Sciatic nerve (tissue), 2 donors: ENCODE data around the gene PHC3. TPM values are rescaled to one million over a fixed set of nuclear protein-coding genes. Genes with fewer than 3 reads are reported as not detected.
"Not testable (repeated sequence)": the region's sequence is repeated elsewhere in the genome, so short reads cannot be mapped to it uniquely, and the experiment has no call there.

Experiments used
- ATAC-seq: fragments of 200-7000 bp; cut with Tn5 transposase; one replicate; pipeline ENCODE4 v1.9.1; 2020; ENCODE audit warnings: mild to moderate bottlenecking, moderate library complexity
- DNase-seq: peaks from one replicate; pipeline ENCODE4 v3.0.0-alpha.2; 2020; ENCODE audit warnings: low spot score
- intact Hi-C: fragments of 100-400 bp; cut with DNase I; formaldehyde crosslinking; loops from one replicate; pipeline ENCODE4 v1.14.2; 2022
- total RNA-seq: library from RNA; stranded (reverse); fragmentation: NEBNext Ultra II Directional; extraction: Animal tissue kit (Norgen Biotek cat#: 25700); gene quantifications from one replicate; pipeline ENCODE4 v1.2.1, GENCODE V29; 2021
- donor health status: DM: no; HTN: no; CAD: no.
- donor health status: DM: no; HTN: no; CAD: no.

Gene PHC3, protein sequence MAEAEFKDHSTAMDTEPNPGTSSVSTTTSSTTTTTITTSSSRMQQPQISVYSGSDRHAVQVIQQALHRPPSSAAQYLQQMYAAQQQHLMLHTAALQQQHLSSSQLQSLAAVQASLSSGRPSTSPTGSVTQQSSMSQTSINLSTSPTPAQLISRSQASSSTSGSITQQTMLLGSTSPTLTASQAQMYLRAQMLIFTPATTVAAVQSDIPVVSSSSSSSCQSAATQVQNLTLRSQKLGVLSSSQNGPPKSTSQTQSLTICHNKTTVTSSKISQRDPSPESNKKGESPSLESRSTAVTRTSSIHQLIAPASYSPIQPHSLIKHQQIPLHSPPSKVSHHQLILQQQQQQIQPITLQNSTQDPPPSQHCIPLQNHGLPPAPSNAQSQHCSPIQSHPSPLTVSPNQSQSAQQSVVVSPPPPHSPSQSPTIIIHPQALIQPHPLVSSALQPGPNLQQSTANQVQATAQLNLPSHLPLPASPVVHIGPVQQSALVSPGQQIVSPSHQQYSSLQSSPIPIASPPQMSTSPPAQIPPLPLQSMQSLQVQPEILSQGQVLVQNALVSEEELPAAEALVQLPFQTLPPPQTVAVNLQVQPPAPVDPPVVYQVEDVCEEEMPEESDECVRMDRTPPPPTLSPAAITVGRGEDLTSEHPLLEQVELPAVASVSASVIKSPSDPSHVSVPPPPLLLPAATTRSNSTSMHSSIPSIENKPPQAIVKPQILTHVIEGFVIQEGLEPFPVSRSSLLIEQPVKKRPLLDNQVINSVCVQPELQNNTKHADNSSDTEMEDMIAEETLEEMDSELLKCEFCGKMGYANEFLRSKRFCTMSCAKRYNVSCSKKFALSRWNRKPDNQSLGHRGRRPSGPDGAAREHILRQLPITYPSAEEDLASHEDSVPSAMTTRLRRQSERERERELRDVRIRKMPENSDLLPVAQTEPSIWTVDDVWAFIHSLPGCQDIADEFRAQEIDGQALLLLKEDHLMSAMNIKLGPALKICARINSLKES
- 142 TPM for total RNA-seq

DNA sequence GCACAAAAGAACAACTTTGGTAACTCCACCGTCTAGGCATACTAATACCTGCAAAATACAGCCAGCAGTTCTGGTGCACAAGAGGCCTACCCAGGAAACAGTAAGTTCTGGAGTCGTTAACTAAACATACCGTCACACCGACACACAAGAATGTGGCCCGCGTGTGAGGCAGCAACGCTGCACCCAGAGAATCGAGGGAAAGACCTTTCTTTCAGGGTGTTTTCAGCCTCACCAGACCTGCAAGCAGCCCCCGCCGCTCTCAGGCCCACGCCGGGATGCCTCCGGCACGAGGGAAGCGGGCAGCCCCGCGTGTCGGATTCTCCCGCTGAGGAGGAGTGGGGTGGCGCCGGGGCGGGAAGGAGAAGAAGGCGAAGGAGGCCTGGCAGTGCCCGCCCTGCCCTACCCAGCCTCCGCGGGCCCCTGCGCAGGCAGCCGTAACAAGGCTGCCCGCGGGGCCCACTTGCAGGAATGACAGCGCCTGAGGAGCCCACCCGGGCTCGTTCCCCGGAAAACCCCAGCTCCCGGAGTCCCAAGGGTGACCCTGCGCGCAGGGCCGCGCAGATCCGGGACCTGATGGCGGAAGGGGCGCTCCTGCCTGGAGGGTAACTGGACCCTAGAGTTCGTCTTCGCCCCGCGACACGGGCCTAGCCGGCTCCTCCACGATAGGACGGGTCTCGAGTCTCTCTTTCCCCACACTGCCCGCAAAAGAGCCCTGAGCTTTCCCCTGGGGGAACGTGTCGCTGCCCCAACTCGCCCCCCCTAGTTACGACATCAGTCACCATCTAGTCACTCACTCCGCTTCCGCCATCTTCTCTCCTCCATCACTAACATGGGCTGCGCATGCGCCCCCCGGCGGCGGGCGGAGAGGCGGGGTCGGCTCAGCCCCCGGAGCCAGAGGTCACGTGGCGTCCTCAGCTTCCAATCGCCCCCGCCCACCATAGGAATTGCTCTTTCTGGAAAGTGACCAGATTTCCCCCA, at the start of gene PHC3:
Gene PHC3 (minus strand): TSS at position 826 of the 978 bp plus-strand sequence. CDS start 18 bp downstream, at position 808.
- ATAC-seq (peak; percentile 97), DNase-seq (peak; percentile 96)
- intact Hi-C loops: no loop called here

DNA sequence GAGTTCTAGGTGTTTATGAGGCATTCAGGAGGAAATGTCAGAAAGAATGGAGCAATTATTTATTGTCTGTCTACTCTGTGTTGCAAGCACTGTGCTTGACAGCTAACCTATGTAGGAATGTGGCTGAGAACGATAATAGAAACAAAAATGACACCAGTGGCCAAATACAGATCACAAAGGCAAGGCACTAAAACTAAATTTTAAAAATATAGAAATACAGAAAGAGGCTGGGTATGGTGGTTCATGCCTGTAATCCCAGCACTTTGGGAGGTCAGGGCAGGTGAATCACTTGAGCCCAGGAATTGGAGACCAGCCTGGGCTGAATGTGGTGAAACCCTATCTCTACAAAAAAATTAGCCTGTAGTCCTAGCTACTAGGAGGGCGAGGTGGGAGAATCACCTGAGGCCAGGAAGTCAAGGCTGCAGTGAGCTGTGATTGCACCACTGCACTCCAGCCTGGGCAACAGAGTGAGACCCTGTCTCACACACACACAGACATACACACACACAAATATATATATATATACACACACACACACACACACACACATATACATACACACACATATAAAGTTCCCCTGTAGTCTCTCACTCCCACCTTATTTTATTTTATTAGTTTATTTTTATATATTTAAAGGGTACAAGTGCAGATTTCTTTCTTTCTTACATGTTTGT, 46.7 kb upstream of the PHC3 start:
- DNase-seq (no peak), ATAC-seq (no peak)
- intact Hi-C loops: no loop called here

DNA sequence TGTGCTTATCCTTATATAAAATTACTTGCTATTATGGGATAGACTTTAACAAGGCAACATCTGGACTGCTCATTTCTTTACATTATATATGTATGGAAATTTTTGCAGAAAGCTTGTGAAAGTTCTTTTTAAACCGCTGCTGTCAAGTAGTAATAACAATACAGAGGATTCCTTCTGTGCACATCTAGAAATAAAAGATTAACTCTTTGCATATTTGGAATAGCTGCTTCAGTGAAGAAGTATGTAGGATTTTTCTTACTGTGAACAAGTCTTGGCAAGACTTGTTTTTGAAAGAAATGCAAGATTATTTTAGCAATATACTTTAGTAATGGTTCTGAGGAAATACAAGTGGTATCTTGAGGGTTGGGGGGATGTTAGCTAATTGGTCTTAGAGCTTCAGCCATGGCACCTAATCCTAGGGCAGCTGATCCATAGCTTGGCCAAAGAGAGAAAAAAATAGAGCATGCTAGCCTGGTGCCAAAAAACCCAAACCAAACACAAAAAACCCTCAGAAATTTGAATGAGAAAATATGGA, 45.0 kb upstream of the PHC3 start:
- intact Hi-C loops: no loop called here
- DNase-seq: no peak

DNA sequence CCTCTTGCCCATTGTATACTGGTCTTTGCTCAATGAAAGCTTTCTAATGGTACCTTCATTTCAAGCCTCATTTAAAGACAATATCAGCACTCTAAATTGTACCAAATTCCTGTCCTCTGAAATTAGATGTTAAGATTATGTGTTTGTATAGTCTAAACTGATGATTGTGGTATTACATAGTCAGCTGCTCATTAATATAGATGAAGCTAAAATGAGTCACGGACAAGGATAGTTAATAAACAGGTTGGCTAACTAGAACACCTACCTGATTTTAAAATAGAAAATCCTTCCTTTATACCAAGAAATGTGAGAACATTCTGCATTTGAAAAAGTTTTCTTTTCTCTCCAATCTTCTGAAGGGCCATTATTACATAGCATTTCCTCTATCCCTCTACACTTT, 43.6 kb upstream of the PHC3 start:
- DNase-seq: no peak
- intact Hi-C loops: no loop called here
- ATAC-seq: no peak

More for the DNA sequence above, 45.0 kb upstream of the PHC3 start:
- ATAC-seq: no peak

DNA sequence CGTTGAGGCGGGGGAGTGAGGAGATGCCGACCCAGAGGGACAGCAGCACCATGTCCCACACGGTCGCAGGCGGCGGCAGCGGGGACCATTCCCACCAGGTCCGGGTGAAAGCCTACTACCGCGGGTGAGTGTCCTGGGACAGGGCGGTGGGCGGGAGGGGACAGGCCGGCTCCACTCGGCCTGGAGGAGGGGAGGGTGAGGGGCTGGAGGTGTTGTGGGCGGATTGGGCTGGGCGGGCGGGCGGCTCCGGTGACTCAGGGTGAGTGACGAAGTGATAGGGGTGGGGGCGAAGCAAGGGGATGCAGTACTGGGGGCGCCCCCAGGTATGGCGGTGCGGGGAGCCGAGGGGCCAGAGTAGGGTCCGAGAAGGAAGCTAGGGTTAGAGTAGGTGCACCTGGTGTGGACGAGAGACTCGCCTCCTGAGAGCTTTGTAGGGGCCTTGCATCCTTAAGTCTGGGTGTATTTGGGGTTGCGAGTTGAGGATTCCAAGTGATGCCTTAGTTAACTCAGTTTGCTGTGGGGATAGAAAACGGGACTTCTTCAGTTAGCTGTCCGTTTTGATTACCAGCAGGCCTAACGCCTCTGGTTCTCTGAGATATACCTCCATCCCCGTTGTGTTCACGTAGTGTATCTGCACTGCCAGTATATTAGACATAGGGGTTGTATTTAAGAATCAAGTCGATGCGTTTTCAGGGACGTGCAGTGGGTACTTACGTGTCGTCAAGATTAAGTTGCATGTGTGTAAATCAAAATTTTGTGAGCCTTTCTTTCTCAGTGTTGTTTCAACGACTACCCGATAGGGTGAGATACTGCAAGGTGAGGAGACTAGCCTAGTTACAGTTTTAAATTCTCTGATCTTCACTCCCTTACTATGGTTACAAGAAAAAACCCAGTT, 41.4 kb upstream of the PHC3 start:
- peak; percentile 15 for ATAC-seq

DNA sequence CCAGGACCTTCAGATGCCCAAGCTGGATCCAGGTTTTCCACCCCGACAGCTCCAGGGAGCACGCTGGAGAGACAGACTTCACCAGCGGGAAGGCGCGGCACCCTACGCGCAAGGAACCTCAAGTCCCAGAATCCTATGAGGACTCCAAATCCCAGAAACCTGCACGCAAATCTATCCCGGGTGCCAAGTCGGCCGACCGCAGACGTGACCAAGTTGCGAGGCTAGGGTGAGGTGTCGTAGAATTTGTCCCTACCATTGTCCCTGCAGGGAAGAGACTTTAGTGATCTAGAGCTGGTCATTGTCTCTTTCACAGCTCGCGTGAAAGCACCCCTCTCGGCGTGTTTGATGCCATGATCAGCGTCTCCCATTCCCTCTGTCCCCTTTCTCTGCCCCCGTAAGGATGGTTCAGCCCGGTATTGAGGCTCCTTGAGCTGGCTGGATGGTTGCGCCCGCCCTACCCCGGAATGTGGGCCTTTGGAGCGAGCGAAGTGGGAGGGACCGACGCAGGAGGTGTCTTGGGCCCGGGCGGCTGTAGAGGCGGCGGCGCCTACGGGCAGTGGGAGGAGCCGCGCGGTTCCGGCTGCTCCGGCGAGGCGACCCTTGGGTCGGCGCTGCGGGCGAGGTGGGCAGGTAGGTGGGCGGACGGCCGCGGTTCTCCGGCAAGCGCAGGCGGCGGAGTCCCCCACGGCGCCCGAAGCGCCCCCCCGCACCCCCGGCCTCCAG, 40.6 kb upstream of the PHC3 start, which contains the start of gene PRKCI:
Gene PRKCI (plus strand): TSS at position 501 of the 723 bp plus-strand sequence. CDS start 246 bp downstream, outside the sequence.
- ATAC-seq (peak; percentile 99), DNase-seq (peak; percentile 95)
- intact Hi-C loops: no loop called here

More for the DNA sequence above, 41.4 kb upstream of the PHC3 start:
- intact Hi-C loops: no loop called here
- peak; percentile 73 for DNase-seq

DNA sequence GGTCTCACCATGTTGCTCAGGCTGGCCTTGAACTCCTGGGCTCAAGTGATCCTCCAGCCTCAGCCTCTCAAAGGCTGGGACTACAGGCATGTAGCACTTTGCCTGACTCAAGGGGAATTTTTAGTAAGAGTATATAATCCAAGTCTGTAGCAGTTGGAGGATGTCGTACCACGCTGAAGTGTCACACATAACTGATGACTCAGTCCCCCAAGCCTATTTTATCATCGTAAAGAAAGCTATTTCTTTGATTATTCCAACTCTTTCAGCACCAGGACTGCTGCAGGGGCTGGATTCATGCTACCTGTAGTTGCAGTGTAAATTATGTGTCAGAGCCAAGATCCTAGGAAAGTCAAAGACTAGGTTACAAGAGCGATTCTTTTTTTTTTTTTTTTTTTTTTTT, 39.3 kb upstream of the PHC3 start:
- intact Hi-C loops: no loop called here
- ATAC-seq (no peak), DNase-seq (no peak)

DNA sequence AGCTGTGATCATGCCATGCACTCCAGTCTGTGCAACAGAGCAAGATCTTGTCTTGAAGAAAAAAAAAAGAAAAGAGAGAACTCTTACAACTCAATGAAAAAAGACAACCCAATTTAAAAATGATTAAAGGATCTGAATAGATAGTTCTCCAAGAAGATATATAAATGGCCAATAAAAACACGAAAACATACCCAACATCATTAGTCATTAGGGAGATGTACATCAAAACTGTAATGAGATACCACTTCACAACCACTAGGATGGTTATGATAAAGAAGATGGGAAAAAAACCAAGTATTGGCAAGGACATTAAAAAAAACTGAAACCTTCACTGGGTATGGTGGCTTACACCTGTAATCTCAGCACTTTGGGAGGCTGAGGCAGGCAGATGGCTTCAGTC, 38.3 kb upstream of the PHC3 start:
- ATAC-seq (no peak), DNase-seq (no peak)
- intact Hi-C loops: no loop called here

DNA sequence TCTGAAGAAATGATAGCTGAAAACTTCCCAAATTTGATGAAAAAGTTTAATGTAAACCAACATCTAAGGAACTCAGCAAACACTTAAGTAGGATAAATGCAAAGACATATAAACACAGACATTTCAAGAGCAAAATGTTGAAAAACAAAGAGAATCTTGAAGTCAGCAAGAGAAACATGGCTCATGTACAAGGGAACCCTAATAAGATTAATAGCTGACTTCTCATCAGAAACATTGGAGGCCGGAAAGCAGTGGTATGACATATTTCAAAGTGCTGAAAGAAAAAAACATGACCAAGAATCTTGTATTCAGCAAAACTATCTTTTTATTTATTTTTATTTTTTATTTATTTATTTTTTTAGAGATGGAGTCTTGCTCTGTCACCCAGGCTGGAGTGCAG, 30.1 kb upstream of the PHC3 start:
- intact Hi-C loops: no loop called here
- DNase-seq (no peak), ATAC-seq (no peak)

DNA sequence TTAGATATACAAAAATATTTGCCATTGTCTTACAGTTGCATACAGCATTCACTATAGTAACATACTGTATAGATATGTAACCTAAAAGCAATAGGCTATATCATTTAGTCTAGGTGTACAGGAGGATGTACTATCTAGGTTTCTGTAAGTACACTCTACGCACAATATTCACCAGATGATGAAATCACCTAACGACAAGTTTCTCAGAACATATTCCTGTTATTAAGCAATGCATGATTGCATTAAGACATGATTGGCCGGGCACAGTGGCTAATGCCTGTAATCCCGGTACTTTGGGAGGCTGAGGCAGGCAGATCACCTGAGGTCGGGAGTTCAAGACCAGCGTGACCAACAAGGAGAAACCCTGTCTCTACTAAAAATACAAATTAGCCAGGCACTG, 26.2 kb upstream of the PHC3 start:
- ATAC-seq: no peak
- DNase-seq: no peak
- intact Hi-C loops: no loop called here

DNA sequence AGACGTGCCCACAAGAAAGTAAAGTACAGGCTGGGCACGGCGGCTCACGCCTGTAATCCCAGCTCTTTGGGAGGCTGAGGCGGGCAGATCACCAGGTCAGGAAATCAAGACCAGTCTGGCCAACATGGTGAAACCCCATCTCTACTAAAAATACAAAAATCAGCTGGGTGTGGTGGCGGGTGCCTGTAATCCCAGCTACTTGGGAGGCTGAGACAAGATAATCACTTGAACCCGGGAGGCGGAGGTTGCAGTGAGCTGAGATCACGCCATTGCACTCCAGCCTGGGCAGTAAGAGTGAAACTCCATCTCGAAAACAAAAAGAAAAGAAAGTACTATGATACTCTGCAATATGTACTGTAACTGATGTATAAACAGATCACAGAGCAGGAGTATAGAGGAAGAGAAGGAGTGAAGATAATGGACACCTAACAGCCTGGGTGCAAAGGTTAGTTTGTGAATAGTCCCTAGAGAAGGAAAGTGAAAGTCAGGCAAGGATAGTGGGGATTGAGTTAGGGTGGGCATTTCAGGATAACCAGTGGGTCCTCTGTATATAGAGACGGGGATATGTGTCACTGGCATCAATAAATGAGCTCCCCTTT, 24.7 kb upstream of the PHC3 start:
- DNase-seq, intact Hi-C loops, ATAC-seq: not testable (repeated sequence)

DNA sequence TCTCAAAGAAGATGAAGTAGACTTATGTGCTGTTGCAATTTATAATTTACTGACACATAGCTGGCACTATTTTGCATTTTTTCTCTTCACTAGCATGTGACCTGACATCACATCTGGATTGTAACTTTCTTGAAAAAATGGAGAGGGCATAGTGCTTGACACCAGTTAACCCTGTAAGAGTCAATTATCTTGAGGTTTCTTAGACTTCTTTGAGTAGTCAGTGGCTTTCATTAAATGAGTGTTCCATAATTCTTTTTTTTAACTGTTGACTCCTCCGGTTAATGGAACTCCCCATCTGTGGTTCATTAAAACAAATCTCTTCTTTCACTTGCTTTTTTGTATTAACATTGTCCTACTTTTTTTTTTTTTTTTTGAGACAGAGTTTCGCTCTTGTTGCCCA, 23.8 kb upstream of the PHC3 start:
- ATAC-seq: no peak
- no peak for DNase-seq
- intact Hi-C loops: no loop called here

DNA sequence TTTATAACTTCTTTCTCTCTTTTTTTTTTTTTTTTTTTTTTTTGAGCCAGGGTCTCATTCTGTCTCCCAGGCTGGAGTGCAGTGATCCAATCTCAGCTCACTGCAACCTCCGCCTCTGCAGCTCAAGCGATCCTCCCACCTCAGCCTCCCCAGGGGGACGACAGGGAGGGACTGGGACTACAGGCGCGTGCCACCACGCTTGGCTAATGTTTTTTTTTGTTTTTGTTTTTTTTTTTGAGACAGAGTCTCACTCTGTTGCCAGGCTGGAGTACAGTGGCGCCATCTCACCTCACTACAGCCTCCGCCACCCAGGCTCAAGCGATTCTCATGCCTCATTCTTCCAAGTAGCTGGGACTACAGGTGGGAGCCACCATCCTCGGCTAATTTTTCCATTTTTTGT, 23.0 kb upstream of the PHC3 start:
- DNase-seq (no peak), ATAC-seq (no peak)
- intact Hi-C loops: no loop called here

DNA sequence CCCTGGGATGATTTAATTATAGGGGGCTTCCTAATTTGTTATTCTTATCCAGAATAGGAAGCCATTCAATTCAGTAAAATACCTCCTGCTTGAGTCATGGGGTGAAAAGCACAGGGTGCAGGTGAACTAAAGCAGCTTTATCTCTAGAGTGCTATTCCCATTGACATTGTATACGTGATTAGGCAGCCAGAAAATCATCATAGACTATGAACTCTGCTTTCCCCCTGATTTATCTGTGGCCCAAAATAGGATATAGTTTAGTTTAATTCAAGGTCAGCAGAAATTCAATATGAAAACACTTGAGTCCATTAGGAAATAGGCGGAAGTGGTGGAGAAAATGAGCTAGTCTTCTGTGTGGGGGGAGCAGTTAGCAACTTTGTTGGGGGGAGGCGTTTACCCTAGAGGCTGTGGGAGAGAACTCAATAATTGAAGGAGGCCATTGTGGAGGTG, 22.5 kb upstream of the PHC3 start:
- no peak for DNase-seq
- no peak for ATAC-seq
- intact Hi-C loops: no loop called here

DNA sequence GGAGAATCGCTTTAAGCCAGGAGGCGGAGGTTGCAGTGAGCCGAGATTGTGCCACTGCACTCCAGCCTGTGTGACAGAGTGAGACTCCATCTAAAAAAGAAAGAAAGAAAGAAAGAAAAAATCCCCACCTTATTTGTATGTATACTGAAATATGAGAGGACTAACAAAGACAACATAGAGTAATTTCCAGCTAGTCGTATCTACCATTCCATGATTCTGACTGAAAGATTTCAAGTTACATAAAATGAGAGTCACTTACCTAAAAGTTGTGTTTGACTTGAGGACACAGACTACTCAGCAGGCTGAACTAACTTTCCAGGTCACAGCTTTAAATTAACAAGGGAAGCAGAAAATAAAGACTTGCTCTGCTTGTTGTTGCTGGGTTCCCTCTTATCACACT, 21.9 kb upstream of the PHC3 start:
- intact Hi-C loops: no loop called here
- ATAC-seq (no peak), DNase-seq (no peak)

DNA sequence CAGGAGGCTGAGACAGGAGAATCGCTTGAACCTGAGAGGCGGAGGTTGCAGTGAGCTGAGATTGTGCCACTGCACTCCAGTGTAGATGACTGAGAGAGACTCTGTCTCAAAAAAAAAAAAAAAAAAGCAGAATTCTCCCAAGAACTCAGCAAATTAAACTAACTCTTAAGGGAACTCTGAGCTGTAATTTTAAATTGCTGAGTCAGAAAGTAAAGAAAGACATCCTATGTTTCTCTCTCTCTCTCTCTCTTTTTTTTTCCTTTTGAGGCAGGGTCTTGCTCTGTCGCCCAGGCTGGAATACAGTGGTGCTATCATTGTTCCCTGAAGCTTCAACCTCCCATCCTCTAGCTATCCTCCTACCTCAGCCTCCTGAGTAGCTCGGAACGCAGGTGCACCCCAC, 20.0 kb upstream of the PHC3 start:
- intact Hi-C loops: no loop called here
- ATAC-seq (no peak), DNase-seq (no peak)
